Measurements from ENCODE around the gene SLC23A2. TPM values are rescaled to one million over a fixed set of nuclear protein-coding genes. Genes with fewer than 3 reads are reported as not detected.
A peak's percentile ranks its signal among the peaks of the same experiment; 100 is the strongest.

Gene SLC23A2
- polyA plus RNA-seq, 3 donors: 3.3 to 28.4 (median 6.4) TPM

GRCh38 chr20:4971064-4971463 lies 30.2 kb downstream of the SLC23A2 start:
- H3K4me3 ChIP-seq (replicated peaks in 1 of 3; ENCODE audit: low read depth in 2 of 3, low read length in 3 of 3): no peak overlapping the region
- H4K20me1 ChIP-seq (ENCODE audit: insufficient read depth, low read length): no peaks in the 10 kb centered on the region
- no peaks in the 10 kb centered on the region for H3K27me3 ChIP-seq (ENCODE audit: control insufficient read depth in 2 of 2, insufficient read depth in 2 of 2, low read length in 2 of 2)
- TF ChIP-seq CTCF (IDR thresholded peaks at IDR 0.05): no peak
- no peak overlapping the region for H3K4me3 Mint-ChIP-seq
- peaks cover 33 to 45% of the 10 kb centered on the region in 2 donors for H3K36me3 Mint-ChIP-seq
- H3K4me1 Mint-ChIP-seq: peaks cover 26% of the 10 kb centered on the region
- no peak overlapping the region for H2AFZ ChIP-seq (ENCODE audit: insufficient read depth, low read depth, low read length, poor library complexity, severe bottlenecking)
- H3K4me1 ChIP-seq (ENCODE audit: control insufficient read depth in 1 of 2, insufficient read depth in 2 of 2, low read length in 2 of 2): peaks cover 15 to 24% of the 10 kb centered on the region in 2 donors
- intact Hi-C loops (cut with micrococcal nuclease): no loop called here
- no CpG with 5 or more reads among the region's 2 CpGs for WGBS (ENCODE audit: insufficient coverage)
- H3K79me2 ChIP-seq (ENCODE audit: insufficient read depth, low read length): peaks cover 44% of the 10 kb centered on the region
- DNase-seq: no peak
- H3K36me3 ChIP-seq (replicated peaks in 1 of 2; ENCODE audit: control insufficient read depth in 1 of 2, insufficient read depth in 2 of 2, low read length in 2 of 2): peaks cover 21 to 39% of the 10 kb centered on the region in 2 donors
- H3K27ac Mint-ChIP-seq: no peak overlapping the region
- H3K9me3 ChIP-seq (replicated peaks in 1 of 2; ENCODE audit: control insufficient read depth in 1 of 2, insufficient read depth in 1 of 2, low read length in 2 of 2): no peaks in the 10 kb centered on the region
- no peak overlapping the region for H3K27ac ChIP-seq (ENCODE audit: low read depth in 1 of 2, low read length in 2 of 2)
- peaks cover 0 to 2% (median 0%) of the 10 kb centered on the region in 7 donors for H3K9me3 Mint-ChIP-seq
- no peaks in the 10 kb centered on the region for H3K27me3 Mint-ChIP-seq (ENCODE audit: low read depth in 3 of 3)
- H3K4me2 ChIP-seq (replicated peaks; ENCODE audit: extremely low read depth, low read length, poor library complexity, severe bottlenecking): no peak overlapping the region
- no peak overlapping the region for H3K9ac ChIP-seq (ENCODE audit: insufficient read depth, low read length, poor library complexity, severe bottlenecking)

GRCh38 chr20:4967752-4968477 lies 33.4 kb downstream of the SLC23A2 start:
- no peak overlapping the region for H3K27ac ChIP-seq (ENCODE audit: low read depth in 1 of 2, low read length in 2 of 2)
- H3K79me2 ChIP-seq (ENCODE audit: insufficient read depth, low read length): peaks cover 53% of the 10 kb centered on the region
- WGBS (ENCODE audit: insufficient coverage): 100% methylated on average over 4 of the region's 12 CpGs
- H3K36me3 Mint-ChIP-seq: peaks cover 41 to 56% of the 10 kb centered on the region in 2 donors
- no peak for TF ChIP-seq CTCF (IDR thresholded peaks at IDR 0.05)
- H3K27ac Mint-ChIP-seq: peak overlapping the region in 3 of 7 donors; percentile 4 to 71 (median 51)
- no peak overlapping the region for H2AFZ ChIP-seq (ENCODE audit: insufficient read depth, low read depth, low read length, poor library complexity, severe bottlenecking)
- H4K20me1 ChIP-seq (ENCODE audit: insufficient read depth, low read length): no peaks in the 10 kb centered on the region
- intact Hi-C loops (cut with micrococcal nuclease): no loop called here
- no peak overlapping the region for H3K9ac ChIP-seq (ENCODE audit: insufficient read depth, low read length, poor library complexity, severe bottlenecking)
- H3K27me3 Mint-ChIP-seq (ENCODE audit: low read depth in 3 of 3): no peaks in the 10 kb centered on the region
- peaks cover 21 to 39% of the 10 kb centered on the region in 2 donors for H3K36me3 ChIP-seq (replicated peaks in 1 of 2; ENCODE audit: control insufficient read depth in 1 of 2, insufficient read depth in 2 of 2, low read length in 2 of 2)
- no peak for DNase-seq
- H3K4me3 ChIP-seq (replicated peaks in 1 of 3; ENCODE audit: low read depth in 2 of 3, low read length in 3 of 3): no peak overlapping the region
- no peaks in the 10 kb centered on the region for H3K27me3 ChIP-seq (ENCODE audit: control insufficient read depth in 2 of 2, insufficient read depth in 2 of 2, low read length in 2 of 2)
- no peaks in the 10 kb centered on the region for H3K9me3 ChIP-seq (replicated peaks in 1 of 2; ENCODE audit: control insufficient read depth in 1 of 2, insufficient read depth in 1 of 2, low read length in 2 of 2)
- no peak overlapping the region for H3K4me3 Mint-ChIP-seq
- H3K4me1 Mint-ChIP-seq: peaks cover 21% of the 10 kb centered on the region
- H3K4me1 ChIP-seq (ENCODE audit: control insufficient read depth in 1 of 2, insufficient read depth in 2 of 2, low read length in 2 of 2): peaks cover 3 to 11% of the 10 kb centered on the region in 2 donors
- peaks cover 0 to 2% (median 0%) of the 10 kb centered on the region in 7 donors for H3K9me3 Mint-ChIP-seq
- H3K4me2 ChIP-seq (replicated peaks; ENCODE audit: extremely low read depth, low read length, poor library complexity, severe bottlenecking): no peak overlapping the region
